Ovary (tissue), 1 donor: ENCODE results near the gene ZBED3.
"Not testable (repeated sequence)": the region's sequence is repeated elsewhere in the genome, so short reads cannot be mapped to it uniquely, and the experiment has no call there.

Experiments used
- EP300 ChIP-seq: sonication (generic); formaldehyde crosslinking; IDR thresholded peaks from one replicate; pipeline ENCODE4 v1.6.1; 2017; ENCODE audit warnings: antibody characterized with exemption
- POLR2A ChIP-seq: fragments of 450-650 bp; IDR thresholded peaks from one replicate; pipeline ENCODE4 v1.6.1; 2017; ENCODE audit warnings: antibody characterized with exemption, mild to moderate bottlenecking, moderate library complexity

GRCh38 chr5:77107035-77107434 is 19.9 kb upstream of the ZBED3 start:
- TF ChIP-seq POLR2A, EP300: not testable (repeated sequence)
